ENCODE data around the gene PPM1B. TPM values are rescaled to one million over a fixed set of nuclear protein-coding genes. Genes with fewer than 3 reads are reported as not detected.
"Not testable (repeated sequence)": the region's sequence is repeated elsewhere in the genome, so short reads cannot be mapped to it uniquely, and the experiment has no call there.

PPM1B gene
- total RNA-seq, 2 experiments from 2014 or later, result 52.7 to 54.2 TPM

- ChIA-PET CTCF (interaction anchor here (0.9 kb wide), 1 partner anchor 10 kb away, joined by 4 read pairs; no protein-coding TSS in a partner anchor), POLR2A (no interaction called here)
- Mint-ChIP-seq H3K4me3 (no peak overlapping the region), H3K9me3 (no peaks in the 10 kb centered on the region), H3K4me1 (peaks cover 10% of the 10 kb centered on the region), H3K36me3 (ENCODE audit: low read depth) (no peaks in the 10 kb centered on the region), H3K27me3 (peaks cover under 1% of the 10 kb centered on the region), H3K27ac (no peak overlapping the region)
- no peak for DNase-seq
These were observed 79.2 kb downstream of the PPM1B start for GRCh38 chr2:44247924-44248323.

GRCh38 chr2:44249269-44249668 lies 80.6 kb downstream of the PPM1B start:
- H3K9me3 Mint-ChIP-seq; H3K36me3 Mint-ChIP-seq (ENCODE audit: low read depth); CTCF ChIA-PET; H3K4me3 Mint-ChIP-seq; H3K4me1 Mint-ChIP-seq; POLR2A ChIA-PET; H3K27me3 Mint-ChIP-seq; DNase-seq; H3K27ac Mint-ChIP-seq: not testable (repeated sequence)

- Mint-ChIP-seq H3K27ac (no peak overlapping the region), H3K36me3 (ENCODE audit: low read depth) (no peaks in the 10 kb centered on the region), H3K4me3 (no peak overlapping the region), H3K9me3 (no peaks in the 10 kb centered on the region), H3K27me3 (no peaks in the 10 kb centered on the region), H3K4me1 (peaks cover 2% of the 10 kb centered on the region)
- POLR2A ChIA-PET, result interaction anchor here (0.6 kb wide), 1 partner anchor 8 kb away, joined by 11 read pairs; no protein-coding TSS in a partner anchor
- CTCF ChIA-PET, result no interaction called here
- DNase-seq, result no peak
These were observed 81.7 kb downstream of the PPM1B start for GRCh38 chr2:44250376-44250775.

GRCh38 chr2:44254023-44254422 lies 85.3 kb downstream of the PPM1B start:
- Mint-ChIP-seq H3K27me3 (peaks cover 1% of the 10 kb centered on the region), H3K27ac (no peak overlapping the region), H3K9me3 (no peaks in the 10 kb centered on the region), H3K4me1 (no peaks in the 10 kb centered on the region), H3K4me3 (no peak overlapping the region), H3K36me3 (ENCODE audit: low read depth) (no peaks in the 10 kb centered on the region)
- POLR2A ChIA-PET, result no interaction called here
- CTCF ChIA-PET, result interaction anchor here (0.6 to 0.7 kb wide), 4 partner anchors 10 to 271 kb away, joined by 3 to 4 read pairs (median 4); no protein-coding TSS in a partner anchor
- DNase-seq, result no peak

GRCh38 chr2:44255704-44256103 lies 87.0 kb downstream of the PPM1B start:
- H3K27me3 Mint-ChIP-seq, H3K4me1 Mint-ChIP-seq: not testable (repeated sequence)

GRCh38 chr2:44257802-44258201 lies 89.1 kb downstream of the PPM1B start:
- H3K4me3 Mint-ChIP-seq; H3K27me3 Mint-ChIP-seq; H3K9me3 Mint-ChIP-seq; H3K36me3 Mint-ChIP-seq (ENCODE audit: low read depth); H3K27ac Mint-ChIP-seq; POLR2A ChIA-PET; H3K4me1 Mint-ChIP-seq; DNase-seq: not testable (repeated sequence)
- CTCF ChIA-PET, result interaction anchor here (1.7 kb wide), 1 partner anchor 10 kb away, joined by 4 read pairs; no protein-coding TSS in a partner anchor

More at GRCh38 chr2:44255704-44256103, 87.0 kb downstream of the PPM1B start:
- H3K4me3 Mint-ChIP-seq; CTCF ChIA-PET; H3K9me3 Mint-ChIP-seq; POLR2A ChIA-PET; DNase-seq; H3K36me3 Mint-ChIP-seq (ENCODE audit: low read depth); H3K27ac Mint-ChIP-seq: not testable (repeated sequence)

GRCh38 chr2:44267269-44267795 lies 98.7 kb downstream of the PPM1B start:
- ChIA-PET CTCF (interaction anchor here (0.6 kb wide), 1 partner anchor 557 kb away, joined by 3 read pairs; no protein-coding TSS in a partner anchor), POLR2A (no interaction called here)
- Mint-ChIP-seq H3K4me3 (no peak overlapping the region), H3K27ac (no peak overlapping the region), H3K36me3 (ENCODE audit: low read depth) (no peaks in the 10 kb centered on the region), H3K4me1 (no peaks in the 10 kb centered on the region), H3K9me3 (no peaks in the 10 kb centered on the region), H3K27me3 (peaks cover 6% of the 10 kb centered on the region)
- DNase-seq, result no peak

GRCh38 chr2:44267796-44268648 lies 99.3 kb downstream of the PPM1B start:
- CTCF ChIA-PET, result interaction anchor here (0.6 kb wide), 1 partner anchor 557 kb away, joined by 3 read pairs; no protein-coding TSS in a partner anchor
- Mint-ChIP-seq H3K27ac (no peak overlapping the region), H3K36me3 (ENCODE audit: low read depth) (no peaks in the 10 kb centered on the region), H3K4me3 (no peak overlapping the region), H3K9me3 (no peaks in the 10 kb centered on the region), H3K27me3 (peaks cover 6% of the 10 kb centered on the region), H3K4me1 (no peaks in the 10 kb centered on the region)
- no peak for DNase-seq
- POLR2A ChIA-PET, result no interaction called here

GRCh38 chr2:44269831-44270230 lies 101.2 kb downstream of the PPM1B start:
- ChIA-PET POLR2A (interaction anchor here (0.6 kb wide), 1 partner anchor 1379 kb away, joined by 3 read pairs; no protein-coding TSS in a partner anchor), CTCF (no interaction called here)
- no peak for DNase-seq
- H3K4me1 Mint-ChIP-seq, result no peaks in the 10 kb centered on the region
- H3K27ac Mint-ChIP-seq, result no peak overlapping the region
- peaks cover 4% of the 10 kb centered on the region for H3K27me3 Mint-ChIP-seq
- no peak overlapping the region for H3K4me3 Mint-ChIP-seq
- no peaks in the 10 kb centered on the region for H3K9me3 Mint-ChIP-seq
- no peaks in the 10 kb centered on the region for H3K36me3 Mint-ChIP-seq (ENCODE audit: low read depth)

- Mint-ChIP-seq H3K27me3 (no peaks in the 10 kb centered on the region), H3K36me3 (ENCODE audit: low read depth) (no peaks in the 10 kb centered on the region), H3K4me1 (no peaks in the 10 kb centered on the region), H3K4me3 (no peak overlapping the region), H3K9me3 (no peaks in the 10 kb centered on the region), H3K27ac (no peak overlapping the region)
- no peak for DNase-seq
- CTCF ChIA-PET, result interaction anchor here (1.0 kb wide), 1 partner anchor 11 kb away, joined by 3 read pairs; no protein-coding TSS in a partner anchor
- POLR2A ChIA-PET, result no interaction called here
These were observed 102.6 kb downstream of the PPM1B start for GRCh38 chr2:44271296-44271695.

GRCh38 chr2:44273076-44273475 lies 104.4 kb downstream of the PPM1B start:
- POLR2A ChIA-PET, result no interaction called here
- no peak for DNase-seq
- no peaks in the 10 kb centered on the region for H3K36me3 Mint-ChIP-seq (ENCODE audit: low read depth)
- H3K4me3 Mint-ChIP-seq, result no peak overlapping the region
- H3K9me3 Mint-ChIP-seq, result no peaks in the 10 kb centered on the region
- CTCF ChIA-PET, result no interaction called here
- H3K27ac Mint-ChIP-seq, result no peak overlapping the region
- no peaks in the 10 kb centered on the region for H3K27me3 Mint-ChIP-seq
- H3K4me1 Mint-ChIP-seq, result no peaks in the 10 kb centered on the region

GRCh38 chr2:44273596-44273995 lies 104.9 kb downstream of the PPM1B start:
- Mint-ChIP-seq H3K27ac (no peak overlapping the region), H3K36me3 (ENCODE audit: low read depth) (no peaks in the 10 kb centered on the region), H3K4me3 (no peak overlapping the region), H3K27me3 (no peaks in the 10 kb centered on the region), H3K9me3 (no peaks in the 10 kb centered on the region), H3K4me1 (no peaks in the 10 kb centered on the region)
- ChIA-PET POLR2A (no interaction called here), CTCF (no interaction called here)
- DNase-seq, result no peak

- Mint-ChIP-seq H3K4me3 (no peak overlapping the region), H3K27me3 (no peaks in the 10 kb centered on the region), H3K9me3 (no peaks in the 10 kb centered on the region), H3K4me1 (no peaks in the 10 kb centered on the region), H3K27ac (no peak overlapping the region), H3K36me3 (ENCODE audit: low read depth) (no peaks in the 10 kb centered on the region)
- ChIA-PET CTCF (interaction anchor here (0.6 kb wide), 1 partner anchor 459 kb away, joined by 3 read pairs; no protein-coding TSS in a partner anchor), POLR2A (no interaction called here)
- DNase-seq, result no peak
These were observed 107.2 kb downstream of the PPM1B start for GRCh38 chr2:44275927-44276303.
